Measurements from ENCODE around the gene WDFY4.

- TF ChIP-seq RAD21 (CRISPR knock-in tag; IDR thresholded peaks at IDR 0.05) (no peak), EZH2 (conservative IDR thresholded peaks at IDR 0.05; ENCODE audit: low read depth, low read length) (no peak), RORA (CRISPR knock-in tag; IDR thresholded peaks at IDR 0.05) (no peak)
These were observed 56.3 kb downstream of the WDFY4 start for GRCh38 chr10:48740988-48741387.

Data from HepG2 (cell line).